GM19043 (cell line): Measurements from ENCODE around the gene TEPSIN.
A peak's percentile ranks its signal among the peaks of the same experiment; 100 is the strongest.

ENCODE experiments used
- ATAC-seq: cut with Tn5 transposase; IDR thresholded peaks from one replicate; pipeline ENCODE4 v1.9.1; 2021; ENCODE audit warnings: low read depth; ENCODE audit not compliant: unreplicated experiment

Gene TEPSIN, protein sequence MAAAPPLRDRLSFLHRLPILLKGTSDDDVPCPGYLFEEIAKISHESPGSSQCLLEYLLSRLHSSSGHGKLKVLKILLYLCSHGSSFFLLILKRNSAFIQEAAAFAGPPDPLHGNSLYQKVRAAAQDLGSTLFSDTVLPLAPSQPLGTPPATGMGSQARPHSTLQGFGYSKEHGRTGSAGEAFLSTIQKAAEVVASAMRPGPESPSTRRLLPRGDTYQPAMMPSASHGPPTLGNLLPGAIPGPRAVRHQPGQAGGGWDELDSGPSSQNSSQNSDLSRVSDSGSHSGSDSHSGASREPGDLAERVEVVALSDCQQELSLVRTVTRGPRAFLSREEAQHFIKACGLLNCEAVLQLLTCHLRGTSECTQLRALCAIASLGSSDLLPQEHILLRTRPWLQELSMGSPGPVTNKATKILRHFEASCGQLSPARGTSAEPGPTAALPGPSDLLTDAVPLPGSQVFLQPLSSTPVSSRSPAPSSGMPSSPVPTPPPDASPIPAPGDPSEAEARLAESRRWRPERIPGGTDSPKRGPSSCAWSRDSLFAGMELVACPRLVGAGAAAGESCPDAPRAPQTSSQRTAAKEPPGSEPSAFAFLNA

DNA sequence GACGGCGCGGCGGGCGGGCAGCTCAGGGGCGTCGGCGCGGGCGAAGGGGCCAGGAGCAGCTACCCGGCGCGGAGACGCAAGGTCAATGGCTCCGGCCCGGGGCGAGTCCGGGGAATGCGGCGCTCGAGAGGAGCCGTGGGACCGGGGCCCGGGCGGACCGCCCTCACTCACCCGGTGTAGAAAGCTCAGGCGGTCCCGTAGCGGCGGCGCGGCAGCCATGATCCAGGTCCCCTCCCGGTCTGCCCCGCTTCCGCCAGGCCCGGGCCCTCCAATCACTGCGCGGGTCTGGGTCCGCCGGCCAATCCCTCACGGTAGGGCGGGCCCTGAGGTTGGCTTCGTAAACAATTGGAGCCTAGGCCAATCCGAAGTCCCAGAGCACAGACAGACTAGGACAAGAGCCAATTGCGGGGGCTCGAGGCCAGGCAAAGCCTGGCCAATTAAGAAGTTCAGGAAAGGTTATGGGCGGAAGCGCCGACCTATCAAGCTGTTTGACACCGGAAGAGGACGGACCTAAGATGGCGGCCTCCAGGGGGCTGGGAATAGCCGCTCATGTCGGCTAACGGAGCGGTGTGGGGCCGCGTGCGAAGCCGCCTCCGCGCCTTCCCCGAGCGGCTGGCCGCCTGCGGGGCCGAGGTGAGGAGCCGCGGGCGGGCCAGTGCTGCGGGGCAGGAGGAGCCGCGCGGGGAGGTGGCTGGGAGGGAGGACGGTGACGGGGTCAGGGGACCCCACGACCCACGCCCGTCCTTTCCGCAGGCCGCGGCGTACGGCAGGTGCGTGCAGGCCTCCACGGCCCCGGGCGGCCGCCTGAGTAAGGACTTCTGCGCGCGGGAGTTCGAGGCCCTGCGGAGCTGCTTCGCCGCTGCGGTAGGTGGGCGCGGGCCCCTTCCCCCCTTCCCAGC lies at the start of gene TEPSIN, which contains the start of gene NDUFAF8:
TEPSIN (minus strand) TSS at position 241 of the 899 bp plus-strand sequence; CDS start at position 219, 22 bp downstream.
NDUFAF8 (plus strand) TSS at position 504 of the 899 bp plus-strand sequence; CDS start at position 550, 46 bp downstream.
- ATAC-seq: peak; percentile 87

DNA sequence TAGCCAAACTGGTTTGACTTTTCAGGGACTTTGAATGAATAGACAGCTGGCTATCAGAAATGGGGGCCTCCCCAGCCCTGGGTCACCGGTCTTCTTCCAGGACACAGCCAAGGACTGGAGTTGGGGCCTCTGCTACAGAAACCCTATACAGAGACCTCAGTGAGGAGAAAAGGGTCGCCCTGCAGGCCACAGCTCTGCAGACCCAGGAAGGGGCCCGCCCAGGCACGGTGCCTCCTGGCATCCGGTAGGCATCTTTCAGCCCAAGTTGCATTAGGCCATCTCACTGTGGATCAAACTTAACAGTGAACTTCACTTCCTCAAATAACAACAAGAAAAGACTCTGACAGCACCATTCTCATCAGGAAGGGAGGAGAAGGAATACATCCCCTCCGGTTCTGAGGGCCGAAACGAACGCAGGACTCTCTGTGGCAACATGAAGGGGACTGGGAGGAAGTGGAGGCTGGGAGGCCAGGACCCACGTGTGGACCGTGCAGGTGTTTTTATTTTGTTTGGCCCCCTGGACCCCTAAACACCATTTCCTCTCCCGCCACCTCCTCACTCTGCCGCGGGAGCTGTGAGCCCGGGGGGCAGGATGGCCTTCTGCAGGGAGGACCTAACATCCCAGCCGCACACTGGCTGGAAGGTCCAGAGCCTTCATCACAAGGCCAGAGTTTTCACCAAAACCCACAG lies 49.0 kb upstream of the TEPSIN start:
- no peak for ATAC-seq

DNA sequence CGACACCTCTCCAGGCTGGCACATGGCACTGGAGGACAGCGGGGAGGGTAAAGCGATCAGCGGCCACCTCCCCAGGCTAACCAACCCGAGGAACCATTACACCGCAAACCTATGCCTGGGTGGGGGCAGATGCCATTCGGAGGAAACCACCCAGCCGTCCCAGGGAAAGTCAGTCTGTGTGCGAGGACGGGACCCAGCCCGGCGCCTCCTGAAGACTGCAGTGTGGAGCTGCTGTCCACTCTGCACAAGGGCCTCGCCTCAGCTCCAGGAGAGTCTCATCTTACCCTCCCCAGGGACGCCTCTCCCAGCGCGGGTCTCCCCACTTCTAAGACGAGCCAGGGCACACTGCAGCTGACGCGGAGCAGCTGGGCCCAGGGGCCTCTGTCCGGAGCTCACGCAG lies 48.3 kb upstream of the TEPSIN start:
- no peak for ATAC-seq

DNA sequence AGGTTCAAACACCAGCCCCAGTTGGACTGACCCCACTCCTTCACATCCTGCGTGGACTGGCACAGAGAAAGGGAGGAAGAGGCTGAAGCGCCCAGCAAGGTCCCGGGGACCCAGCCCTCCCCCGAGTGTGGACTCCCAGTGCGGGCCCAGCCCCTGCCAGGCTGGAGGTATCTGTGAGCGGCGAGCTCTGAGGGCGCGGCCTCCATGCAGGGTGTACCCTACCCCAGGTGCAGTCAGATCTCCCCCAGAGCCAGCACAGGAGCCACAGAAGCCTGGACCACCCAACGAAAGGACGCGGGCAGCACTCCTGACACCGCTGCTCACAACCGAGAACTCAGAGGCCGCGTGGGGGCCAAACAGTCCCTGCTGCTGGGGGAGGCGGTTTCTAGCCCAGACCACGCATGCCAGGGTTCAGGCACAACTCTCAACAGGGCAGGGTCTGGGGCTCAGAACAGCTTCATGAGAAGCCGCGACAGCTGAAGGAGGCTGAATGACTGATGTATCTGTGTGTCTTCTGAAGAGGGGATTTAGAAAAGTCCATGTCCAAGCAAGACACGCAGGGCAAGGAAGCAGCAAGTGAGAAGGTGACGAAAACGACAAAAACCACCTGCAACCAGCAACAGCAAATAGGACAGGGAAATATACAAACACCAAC lies 47.8 kb upstream of the TEPSIN start:
- no peak for ATAC-seq

DNA sequence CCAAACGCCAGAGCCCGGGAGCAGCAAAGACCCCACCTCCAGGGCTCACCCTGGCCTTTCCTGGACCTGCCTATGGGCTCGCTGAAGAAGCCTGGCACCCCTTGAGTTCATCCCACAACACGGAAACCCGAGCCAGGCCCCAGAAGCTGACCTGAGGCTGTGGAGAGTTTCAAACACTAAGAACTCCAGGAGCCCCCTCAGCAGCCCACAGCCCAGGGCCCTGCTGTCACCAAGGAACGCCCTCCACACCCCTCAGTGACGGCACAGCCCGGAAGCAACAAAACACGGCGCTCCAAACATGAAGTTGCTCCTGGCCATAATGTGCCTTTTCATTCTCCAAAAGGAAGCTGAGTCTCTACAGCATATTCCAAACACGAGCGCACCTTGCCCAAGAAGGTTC lies 47.0 kb upstream of the TEPSIN start:
- ATAC-seq: no peak

- ATAC-seq: no peak
These were observed 46.5 kb upstream of the TEPSIN start for GRCh38 chr17:81285179-81285878.

- ATAC-seq: no peak
These were observed 44.0 kb upstream of the TEPSIN start for GRCh38 chr17:81282876-81283275.

GRCh38 chr17:81282141-81282540 lies 43.3 kb upstream of the TEPSIN start:
- ATAC-seq: no peak

GRCh38 chr17:81280571-81280970 lies 41.7 kb upstream of the TEPSIN start:
- ATAC-seq: no peak

GRCh38 chr17:81279278-81280275 lies 40.7 kb upstream of the TEPSIN start:
- ATAC-seq: no peak

- ATAC-seq: no peak
These were observed 40.0 kb upstream of the TEPSIN start for GRCh38 chr17:81278831-81279230.

- ATAC-seq: no peak
These were observed 39.3 kb upstream of the TEPSIN start for GRCh38 chr17:81277946-81278693.

DNA sequence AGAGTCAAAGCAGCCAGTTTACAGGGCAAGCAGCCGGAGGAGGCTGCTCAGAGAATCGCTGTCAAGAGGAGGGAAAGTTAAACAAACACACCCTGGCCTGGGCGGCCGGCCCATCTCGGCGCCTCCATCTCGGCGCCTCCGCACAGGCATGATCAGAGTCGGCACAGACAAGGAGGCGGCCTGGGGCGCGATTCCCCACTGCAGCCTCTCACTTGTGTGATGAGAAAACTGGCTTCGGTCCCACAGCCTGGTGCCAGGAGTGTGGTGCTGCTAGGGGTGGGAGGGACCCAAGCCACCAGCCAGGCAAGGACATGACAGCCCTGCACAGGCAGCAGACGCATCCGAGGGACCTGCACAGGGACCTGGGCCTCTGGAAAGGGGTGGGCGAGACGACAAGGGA lies 38.6 kb upstream of the TEPSIN start:
- ATAC-seq: no peak

GRCh38 chr17:81276781-81277180 lies 37.9 kb upstream of the TEPSIN start:
- ATAC-seq: no peak

- ATAC-seq: no peak
These were observed 35.6 kb upstream of the TEPSIN start for GRCh38 chr17:81274471-81274855.

GRCh38 chr17:81273698-81274470 lies 35.0 kb upstream of the TEPSIN start:
- no peak for ATAC-seq

DNA sequence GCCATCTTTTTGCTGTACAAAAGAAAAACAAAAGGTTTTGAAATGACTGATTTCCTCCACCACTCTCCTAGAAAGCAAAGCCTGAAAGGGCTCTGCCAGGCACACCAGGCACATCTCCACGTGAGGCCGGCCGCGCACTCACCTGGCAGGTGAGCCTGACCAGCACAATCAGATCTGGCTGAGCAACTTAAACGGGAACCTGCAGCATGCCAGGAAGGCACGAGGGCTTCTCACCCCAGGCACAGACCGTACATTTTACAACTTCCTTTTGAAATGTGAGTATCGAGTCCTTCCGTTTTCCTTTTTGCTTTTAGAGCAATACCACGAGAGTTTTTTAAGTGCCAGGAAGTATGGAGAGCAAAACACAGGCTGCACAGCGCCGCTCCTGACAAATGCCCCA lies 33.8 kb upstream of the TEPSIN start:
- ATAC-seq: no peak
